Measurements from ENCODE around the gene ABCB8.

- TF ChIP-seq CTCF (IDR thresholded peaks at IDR 0.05) (no peak), POLR2AphosphoS5 (IDR thresholded peaks at IDR 0.05) (no peak)
Observed at GRCh38 chr7:150989456-150989855, 38.8 kb upstream of the ABCB8 start.
